Gastroesophageal sphincter (tissue), 4 donors: ENCODE results near the gene AHR. TPM values are rescaled to one million over a fixed set of nuclear protein-coding genes. Genes with fewer than 3 reads are reported as not detected.

Experiments
- ATAC-seq: fragments of 150-250 bp; one replicate; pipeline ENCODE4 v1.9.1; 2016; ENCODE audit warnings: mild to moderate bottlenecking, moderate library complexity
- H3K27ac ChIP-seq, 4 donors: fragments of 200-600 bp; sonication (generic) in 3 of 4; 1 replicate in 3 of 4; 2 replicates in 1 of 4; pipeline ENCODE4 v1.5.1; 2016 to 2019
- H3K27me3 ChIP-seq: fragments of 200-600 bp; sonication (generic); one replicate; pipeline ENCODE4 v1.5.1; 2019
- H3K36me3 ChIP-seq, 2 donors: fragments of 200-600 bp; sonication (generic); one replicate each; pipeline ENCODE4 v1.5.1; 2019; ENCODE audit warnings: control low read depth in 1 of 2
- H3K4me1 ChIP-seq, 3 donors: fragments of 200-600 bp; sonication (generic); 1 replicate in 2 of 3; 2 replicates in 1 of 3; pipeline ENCODE4 v1.5.1; 2016 to 2019; ENCODE audit warnings: control low read depth in 2 of 3
- H3K4me3 ChIP-seq, 2 donors: fragments of 200-600 bp; sonication (generic); one replicate each; pipeline ENCODE4 v1.5.1; 2019; ENCODE audit warnings: mild to moderate bottlenecking in 1 of 2, moderate library complexity in 1 of 2
- H3K9me3 ChIP-seq, 3 donors: fragments of 200-600 bp; sonication (generic); one replicate each; pipeline ENCODE4 v1.5.1; 2017 to 2019; ENCODE audit warnings: control low read depth in 2 of 3
- EP300 ChIP-seq: sonication (generic); formaldehyde crosslinking; IDR thresholded peaks from one replicate; pipeline ENCODE4 v1.6.1; 2017; ENCODE audit warnings: antibody characterized with exemption, mild to moderate bottlenecking
- POLR2A ChIP-seq, 2 donors: fragments of 450-650 bp; IDR thresholded peaks; one replicate each; pipeline ENCODE4 v1.6.1; 2017; ENCODE audit warnings: antibody characterized with exemption in 2 of 2, mild to moderate bottlenecking in 2 of 2, moderate library complexity in 1 of 2
- POLR2AphosphoS5 ChIP-seq: sonication (generic); formaldehyde crosslinking; IDR thresholded peaks from one replicate; pipeline ENCODE4 v1.6.1; 2017; ENCODE audit warnings: antibody characterized with exemption
- WGBS, 2 donors: methylation state at CpG; one replicate each; pipeline ENCODE4 v1.1.5; 2018; ENCODE audit warnings: low coverage in 1 of 2; 5-methylcytosine and 5-hydroxymethylcytosine counted together
- total RNA-seq, 4 donors: library from RNA; depleted of rRNA; stranded (reverse); fragments of >200 nt; gene quantifications; one replicate each; pipeline ENCODE4 v1.1.0, GENCODE V29; 2016
- TF ChIP-seq, protein P1 (sequence below), 4 experiments: fragments of 200-600 bp in 2 of 4; fragments of 450-650 bp in 2 of 4; sonication (generic) in 1 of 4; IDR thresholded peaks; one replicate each; pipeline ENCODE4 v1.5.1; 2017 to 2019; ENCODE audit warnings: antibody characterized with exemption in 4 of 4, mild to moderate bottlenecking in 2 of 4, moderate library complexity in 2 of 4

The AHR gene
- total RNA-seq, 4 donors from 2014 or later = 52.1 to 105 (median 83.9) TPM

GRCh38 chr7:17354473-17354872 is 56.0 kb downstream of the AHR start:
- H3K4me3 ChIP-seq = no peak overlapping the region
- WGBS, 2 donors = 93 to 98% methylated on average over 5 to 6 of the region's 6 CpGs
- H3K4me1 ChIP-seq = no peaks in the 10 kb centered on the region
- peaks cover 0 to 5% of the 10 kb centered on the region in 2 donors for H3K36me3 ChIP-seq
- TF ChIP-seq EP300 = no peak
- TF ChIP-seq, protein P1, sequence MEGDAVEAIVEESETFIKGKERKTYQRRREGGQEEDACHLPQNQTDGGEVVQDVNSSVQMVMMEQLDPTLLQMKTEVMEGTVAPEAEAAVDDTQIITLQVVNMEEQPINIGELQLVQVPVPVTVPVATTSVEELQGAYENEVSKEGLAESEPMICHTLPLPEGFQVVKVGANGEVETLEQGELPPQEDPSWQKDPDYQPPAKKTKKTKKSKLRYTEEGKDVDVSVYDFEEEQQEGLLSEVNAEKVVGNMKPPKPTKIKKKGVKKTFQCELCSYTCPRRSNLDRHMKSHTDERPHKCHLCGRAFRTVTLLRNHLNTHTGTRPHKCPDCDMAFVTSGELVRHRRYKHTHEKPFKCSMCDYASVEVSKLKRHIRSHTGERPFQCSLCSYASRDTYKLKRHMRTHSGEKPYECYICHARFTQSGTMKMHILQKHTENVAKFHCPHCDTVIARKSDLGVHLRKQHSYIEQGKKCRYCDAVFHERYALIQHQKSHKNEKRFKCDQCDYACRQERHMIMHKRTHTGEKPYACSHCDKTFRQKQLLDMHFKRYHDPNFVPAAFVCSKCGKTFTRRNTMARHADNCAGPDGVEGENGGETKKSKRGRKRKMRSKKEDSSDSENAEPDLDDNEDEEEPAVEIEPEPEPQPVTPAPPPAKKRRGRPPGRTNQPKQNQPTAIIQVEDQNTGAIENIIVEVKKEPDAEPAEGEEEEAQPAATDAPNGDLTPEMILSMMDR (IDR thresholded peaks at IDR 0.05) = no peak
- TF ChIP-seq POLR2A (IDR thresholded peaks at IDR 0.05) = no peak
- no peak for TF ChIP-seq POLR2AphosphoS5
- no peak for ATAC-seq
- H3K9me3 ChIP-seq = peaks cover 0 to 15% (median 0%) of the 10 kb centered on the region in 3 donors
- no peak overlapping the region for H3K27ac ChIP-seq
- H3K27me3 ChIP-seq = no peaks in the 10 kb centered on the region

DNA sequence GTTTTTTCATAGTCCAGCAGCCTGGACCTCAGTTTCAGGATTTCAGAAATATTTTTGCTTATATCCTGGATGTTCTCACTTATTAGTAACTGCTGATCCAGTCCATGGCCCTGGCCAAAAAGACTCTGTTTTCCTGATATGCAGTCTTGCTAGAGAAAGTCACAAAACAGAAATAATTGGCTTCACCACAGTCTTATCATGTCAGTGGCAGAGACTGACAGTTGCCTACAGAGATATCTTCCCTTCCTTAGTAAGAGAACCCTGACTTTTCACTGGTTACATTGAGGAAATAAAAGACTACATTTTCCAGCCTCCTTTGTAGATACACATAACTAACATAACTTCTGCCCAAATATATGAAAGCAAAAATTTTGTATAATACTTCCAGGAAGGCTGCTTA is 56.6 kb downstream of the AHR start:
- Histone ChIP-seq H3K27ac (no peak overlapping the region), H3K27me3 (no peaks in the 10 kb centered on the region), H3K36me3 (peaks cover 0 to 5% of the 10 kb centered on the region in 2 donors), H3K4me1 (no peaks in the 10 kb centered on the region), H3K9me3 (peaks cover 0 to 9% (median 0%) of the 10 kb centered on the region in 3 donors), H3K4me3 (no peak overlapping the region)
- no peak for ATAC-seq
- TF ChIP-seq, protein P1 (IDR thresholded peaks at IDR 0.05) = no peak
- no peak for TF ChIP-seq POLR2A (IDR thresholded peaks at IDR 0.05)
- no peak for TF ChIP-seq POLR2AphosphoS5
- TF ChIP-seq EP300 = no peak

DNA sequence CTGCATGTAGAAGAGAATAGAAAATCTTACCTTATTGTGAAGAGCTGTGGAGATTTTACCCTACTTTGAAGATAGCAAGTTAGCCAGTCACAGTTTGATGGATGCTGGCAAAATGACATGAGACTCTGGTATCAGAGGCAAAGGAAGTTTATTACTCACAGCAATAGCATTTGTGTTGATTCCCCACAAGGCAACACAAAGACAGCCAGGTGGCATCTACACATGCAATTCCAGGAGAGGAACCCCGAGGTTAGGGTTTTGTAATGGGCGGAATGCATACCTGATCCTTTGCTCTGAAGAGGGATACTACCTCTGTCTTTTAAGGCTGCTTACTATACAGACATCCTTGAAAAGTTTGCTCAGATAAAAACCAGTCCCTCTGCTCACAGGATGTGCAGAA is 59.5 kb downstream of the AHR start:
- H3K36me3 ChIP-seq = no peaks in the 10 kb centered on the region
- WGBS, 2 donors = 100% methylated on average over 2 of the region's 2 CpGs; no CpG with 5 or more reads in 1 of the 2 donors
- ATAC-seq = no peak
- no peaks in the 10 kb centered on the region for H3K9me3 ChIP-seq
- no peaks in the 10 kb centered on the region for H3K4me1 ChIP-seq
- H3K27ac ChIP-seq = no peak overlapping the region
- H3K27me3 ChIP-seq = no peaks in the 10 kb centered on the region
- no peak overlapping the region for H3K4me3 ChIP-seq
- TF ChIP-seq, protein P1 (IDR thresholded peaks at IDR 0.05) = no peak
- no peak for TF ChIP-seq POLR2A (IDR thresholded peaks at IDR 0.05)
- TF ChIP-seq EP300 = no peak
- no peak for TF ChIP-seq POLR2AphosphoS5

GRCh38 chr7:17359610-17360009 is 61.2 kb downstream of the AHR start:
- no peaks in the 10 kb centered on the region for H3K9me3 ChIP-seq
- no peak for TF ChIP-seq POLR2AphosphoS5
- TF ChIP-seq EP300 = no peak
- TF ChIP-seq POLR2A (IDR thresholded peaks at IDR 0.05) = no peak
- TF ChIP-seq, protein P1 (IDR thresholded peaks at IDR 0.05) = no peak
- H3K4me1 ChIP-seq = no peaks in the 10 kb centered on the region
- no peak overlapping the region for H3K27ac ChIP-seq
- no peak for ATAC-seq
- H3K36me3 ChIP-seq = no peaks in the 10 kb centered on the region
- 96% methylated on average over 4 of the region's 6 CpGs; no CpG with 5 or more reads in 1 of the 2 donors for WGBS, 2 donors
- H3K4me3 ChIP-seq = no peak overlapping the region
- H3K27me3 ChIP-seq = no peaks in the 10 kb centered on the region

DNA sequence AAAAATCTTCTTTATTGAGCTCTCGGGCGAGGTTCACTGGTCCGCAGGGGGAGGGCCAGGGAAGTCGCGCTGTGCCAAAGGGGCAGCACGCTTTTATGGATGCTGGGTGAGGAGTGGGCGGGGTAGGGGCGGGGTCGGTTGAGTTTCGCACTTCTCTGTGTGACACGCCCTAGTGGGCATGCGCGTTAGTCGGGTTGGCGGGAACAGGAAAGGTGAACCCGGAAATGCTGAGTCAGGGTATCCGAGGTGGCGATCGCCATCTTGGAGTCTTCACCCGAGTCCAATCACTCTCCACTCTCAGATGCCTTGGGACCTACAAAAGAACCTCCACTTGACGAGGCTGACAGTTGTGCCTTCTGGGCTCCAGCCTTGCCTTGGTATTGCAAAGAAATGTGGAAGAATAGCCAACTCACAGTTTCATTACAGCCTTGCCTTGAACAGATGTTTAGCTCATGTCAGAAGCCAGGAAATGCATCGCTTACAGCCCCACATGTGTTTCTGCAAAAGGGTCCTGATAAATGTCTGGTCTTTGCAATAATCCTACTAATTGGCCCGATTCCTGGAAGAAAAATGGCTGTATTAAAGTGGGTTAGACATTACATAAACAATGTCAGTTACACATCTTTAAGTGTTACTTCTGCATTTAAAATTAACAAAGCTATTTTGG is 64.1 kb downstream of the AHR start:
- WGBS, 2 donors = 29 to 74% methylated on average over 2 to 9 of the region's 23 CpGs

More for the DNA sequence above, 64.1 kb downstream of the AHR start:
- TF ChIP-seq, protein P1 (IDR thresholded peaks at IDR 0.05) = no peak
- TF ChIP-seq POLR2AphosphoS5 (no peak), POLR2A (IDR thresholded peaks at IDR 0.05) (no peak), EP300 (no peak)
- H3K4me3 ChIP-seq = no peak overlapping the region
- H3K36me3 ChIP-seq = no peaks in the 10 kb centered on the region
- H3K4me1 ChIP-seq = no peaks in the 10 kb centered on the region
- ATAC-seq = no peak
- no peaks in the 10 kb centered on the region for H3K27me3 ChIP-seq
- no peak overlapping the region for H3K27ac ChIP-seq
- no peaks in the 10 kb centered on the region for H3K9me3 ChIP-seq
